KMS-11 (cell line): ENCODE data around the gene KHDC4.

Experiments used
- H2AFZ ChIP-seq: fragments of 200-600 bp; sonication (generic); 2 replicates; pipeline ENCODE4 v1.6.1; 2016; ENCODE audit warnings: antibody characterized with exemption, mixed run types, low read depth
- H3K27ac ChIP-seq: fragments of 200-600 bp; sonication (generic); 2 replicates; pipeline ENCODE4 v1.6.1; 2016; ENCODE audit warnings: mild to moderate bottlenecking, mixed run types
- H3K27me3 ChIP-seq: fragments of 200-600 bp; sonication (generic); 2 replicates; pipeline ENCODE4 v1.6.1; 2017; ENCODE audit warnings: mild to moderate bottlenecking, low read depth, mixed run types, moderate library complexity; ENCODE audit not compliant: insufficient read depth
- H3K36me3 ChIP-seq: fragments of 200-600 bp; sonication (generic); 2 replicates; pipeline ENCODE4 v1.6.1; 2017; ENCODE audit warnings: mild to moderate bottlenecking, mixed run types; ENCODE audit not compliant: insufficient read depth
- H3K4me1 ChIP-seq: fragments of 200-600 bp; sonication (generic); 2 replicates; pipeline ENCODE4 v1.6.1; 2016; ENCODE audit warnings: mild to moderate bottlenecking, low read depth, mixed run types; ENCODE audit not compliant: poor library complexity, severe bottlenecking
- H3K4me2 ChIP-seq: fragments of 200-600 bp; sonication (generic); 2 replicates; pipeline ENCODE4 v1.7.0; 2016; ENCODE audit warnings: mild to moderate bottlenecking, mixed run types
- H3K4me3 ChIP-seq: fragments of 200-600 bp; sonication (generic); IDR thresholded peaks from 2 replicates; pipeline ENCODE4 v1.6.1; 2017; ENCODE audit warnings: low read depth, low read length, mixed read lengths; ENCODE audit not compliant: insufficient read depth
- H3K79me2 ChIP-seq: fragments of 200-600 bp; sonication (generic); 2 replicates; pipeline ENCODE4 v1.6.1; 2016; ENCODE audit warnings: low read depth, mixed run types; ENCODE audit not compliant: insufficient read depth
- H3K9ac ChIP-seq: fragments of 200-600 bp; sonication (generic); 2 replicates; pipeline ENCODE4 v1.6.1; 2016; ENCODE audit warnings: mild to moderate bottlenecking, mixed run types
- H4K20me1 ChIP-seq: fragments of 200-600 bp; sonication (generic); 2 replicates; pipeline ENCODE4 v1.6.1; 2016; ENCODE audit warnings: mild to moderate bottlenecking, mixed run types; ENCODE audit not compliant: insufficient read depth
- TF ChIP-seq, protein P1 (sequence below): fragments of 200-600 bp; sonication (generic); conservative IDR thresholded peaks from 2 replicates; pipeline ENCODE4 v1.6.1; 2017; ENCODE audit warnings: low read depth, mild to moderate bottlenecking, antibody characterized with exemption, low read length, moderate library complexity, mixed read lengths

The KHDC4 gene

DNA sequence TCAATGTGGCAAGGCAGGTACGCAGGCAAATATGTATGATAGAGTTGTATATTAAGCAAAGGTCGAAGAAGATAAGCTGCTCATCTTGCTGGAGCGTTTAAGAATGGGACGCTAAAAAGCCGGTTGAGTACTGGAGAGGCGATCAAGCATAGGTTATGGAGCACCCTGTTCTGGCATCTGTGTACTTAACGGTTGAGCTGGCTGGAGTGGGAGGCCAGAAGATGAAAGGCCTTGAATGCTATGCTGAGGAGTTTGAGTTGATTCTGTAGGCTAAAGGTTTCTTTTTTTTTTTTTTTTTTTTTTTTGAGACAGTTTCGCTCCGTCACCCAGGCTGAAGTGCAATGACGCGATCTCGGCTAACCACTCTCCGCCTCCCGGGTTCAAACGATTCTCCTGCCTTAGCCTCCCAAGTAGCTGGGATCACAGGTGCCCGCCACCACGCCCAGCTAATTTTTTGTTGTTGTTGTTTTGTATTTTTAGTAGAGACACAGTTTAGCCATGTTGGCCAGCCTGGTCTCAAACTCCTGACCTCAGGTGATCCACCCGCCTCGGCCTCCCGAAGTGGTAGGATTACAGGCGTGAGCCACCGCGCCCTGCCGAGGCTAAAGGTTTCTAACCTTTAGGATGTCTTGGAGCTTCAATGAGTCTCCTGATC lies 850 bp upstream of the KHDC4 start:
- TF ChIP-seq, protein P1, sequence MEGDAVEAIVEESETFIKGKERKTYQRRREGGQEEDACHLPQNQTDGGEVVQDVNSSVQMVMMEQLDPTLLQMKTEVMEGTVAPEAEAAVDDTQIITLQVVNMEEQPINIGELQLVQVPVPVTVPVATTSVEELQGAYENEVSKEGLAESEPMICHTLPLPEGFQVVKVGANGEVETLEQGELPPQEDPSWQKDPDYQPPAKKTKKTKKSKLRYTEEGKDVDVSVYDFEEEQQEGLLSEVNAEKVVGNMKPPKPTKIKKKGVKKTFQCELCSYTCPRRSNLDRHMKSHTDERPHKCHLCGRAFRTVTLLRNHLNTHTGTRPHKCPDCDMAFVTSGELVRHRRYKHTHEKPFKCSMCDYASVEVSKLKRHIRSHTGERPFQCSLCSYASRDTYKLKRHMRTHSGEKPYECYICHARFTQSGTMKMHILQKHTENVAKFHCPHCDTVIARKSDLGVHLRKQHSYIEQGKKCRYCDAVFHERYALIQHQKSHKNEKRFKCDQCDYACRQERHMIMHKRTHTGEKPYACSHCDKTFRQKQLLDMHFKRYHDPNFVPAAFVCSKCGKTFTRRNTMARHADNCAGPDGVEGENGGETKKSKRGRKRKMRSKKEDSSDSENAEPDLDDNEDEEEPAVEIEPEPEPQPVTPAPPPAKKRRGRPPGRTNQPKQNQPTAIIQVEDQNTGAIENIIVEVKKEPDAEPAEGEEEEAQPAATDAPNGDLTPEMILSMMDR = no peak
- Histone ChIP-seq H3K4me2 (peak overlapping the region; percentile 44), H3K4me3 (peak overlapping the region; percentile 100), H3K36me3 (peaks cover 26% of the 10 kb centered on the region; the same call in 1 of the 2 replicates), H3K9ac (peak overlapping the region; percentile 77; the same call in 1 of the 2 replicates), H2AFZ (peak overlapping the region; percentile 72), H3K79me2 (peaks cover 48% of the 10 kb centered on the region), H3K4me1 (peaks cover 67% of the 10 kb centered on the region), H4K20me1 (peaks cover 25% of the 10 kb centered on the region), H3K27ac (peak overlapping the region; percentile 55), H3K27me3 (no peaks in the 10 kb centered on the region)

DNA sequence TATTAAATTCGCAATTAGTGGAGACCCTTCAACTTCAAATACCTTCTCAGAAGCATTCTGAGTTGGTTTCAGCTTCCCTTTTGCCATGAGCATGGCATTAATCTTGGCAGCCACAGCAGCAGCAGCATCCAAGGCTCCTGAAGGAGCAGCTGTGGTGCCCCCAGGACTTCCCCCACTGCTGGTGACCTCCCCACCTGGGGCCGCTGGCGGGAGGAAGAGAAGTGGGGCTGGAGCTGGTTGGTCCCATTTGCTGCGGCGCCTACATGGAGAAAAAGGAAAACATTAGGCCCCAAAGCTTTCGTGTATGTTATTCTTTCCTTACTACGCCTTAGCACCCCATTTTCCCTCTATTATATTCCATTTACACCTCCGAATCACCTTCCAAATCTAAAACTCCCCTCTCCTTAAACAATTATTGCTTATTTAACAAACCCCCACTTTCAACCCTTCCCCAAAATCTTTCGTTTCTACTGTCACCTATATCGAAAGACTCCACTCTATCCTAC lies 569 bp downstream of the KHDC4 start:
- peak overlapping the region; percentile 100 for H3K4me3 ChIP-seq
- H2AFZ ChIP-seq = peak overlapping the region; percentile 72
- H3K36me3 ChIP-seq = peaks cover 37% of the 10 kb centered on the region; the same call in 1 of the 2 replicates
- no peaks in the 10 kb centered on the region for H3K27me3 ChIP-seq
- peak overlapping the region; percentile 93 for H3K4me2 ChIP-seq
- peaks cover 26% of the 10 kb centered on the region for H4K20me1 ChIP-seq
- peaks cover 58% of the 10 kb centered on the region for H3K79me2 ChIP-seq
- peak overlapping the region; percentile 55 for H3K27ac ChIP-seq
- peaks cover 60% of the 10 kb centered on the region for H3K4me1 ChIP-seq
- TF ChIP-seq, protein P1 = no peak
- peak overlapping the region; percentile 77 for H3K9ac ChIP-seq

DNA sequence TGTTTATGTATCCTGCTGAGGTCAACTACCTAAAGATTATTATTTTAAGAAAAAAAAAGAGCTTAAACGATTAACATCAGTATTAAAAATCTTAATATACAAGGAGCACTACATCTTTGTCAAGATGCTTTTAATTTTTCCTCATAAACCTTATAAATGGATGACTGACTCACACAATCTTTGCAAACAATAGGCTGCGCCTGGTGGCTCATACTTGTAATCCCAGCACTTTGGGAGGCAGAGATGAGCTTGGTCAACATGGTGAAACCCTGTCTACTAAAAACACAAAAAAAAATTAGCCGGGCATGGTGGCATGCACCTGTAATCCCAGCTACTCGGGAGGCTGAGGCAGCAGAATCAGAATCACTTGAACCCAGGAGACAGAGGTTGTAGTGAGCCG lies 1.7 kb downstream of the KHDC4 start:
- H3K27ac ChIP-seq = peak overlapping the region; percentile 0; the same call in 1 of the 2 replicates
- H3K4me3 ChIP-seq = no peak overlapping the region
- peaks cover 68% of the 10 kb centered on the region for H3K79me2 ChIP-seq
- no peak overlapping the region for H2AFZ ChIP-seq
- H3K36me3 ChIP-seq = peaks cover 47% of the 10 kb centered on the region; the same call in 1 of the 2 replicates
- peaks cover 26% of the 10 kb centered on the region for H4K20me1 ChIP-seq
- no peak overlapping the region for H3K9ac ChIP-seq
- TF ChIP-seq, protein P1 = no peak
- H3K27me3 ChIP-seq = no peaks in the 10 kb centered on the region
- H3K4me1 ChIP-seq = peaks cover 49% of the 10 kb centered on the region
- peak overlapping the region; percentile 93 for H3K4me2 ChIP-seq

DNA sequence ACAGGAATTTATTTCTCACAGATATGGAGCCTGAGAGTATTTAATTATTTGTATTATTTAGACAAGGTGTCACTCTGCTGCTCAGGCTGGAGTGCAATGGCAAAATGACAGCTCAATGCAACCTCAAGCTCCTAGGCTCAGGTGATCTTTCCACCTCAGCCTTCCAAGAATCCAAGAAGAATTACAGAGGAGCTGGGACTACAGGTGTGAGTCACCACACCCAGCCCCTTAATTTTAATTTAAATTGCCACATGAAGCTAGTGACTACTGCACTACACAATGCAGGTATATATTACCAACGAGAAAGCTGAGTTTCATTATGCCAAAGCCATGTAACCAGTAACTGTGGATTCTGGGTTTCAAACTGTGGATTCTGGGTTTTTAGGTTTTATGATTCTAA lies 2.1 kb downstream of the KHDC4 start:
- Histone ChIP-seq H3K9ac (no peak overlapping the region), H3K27me3 (no peaks in the 10 kb centered on the region), H3K4me2 (peak overlapping the region; percentile 93), H3K4me3 (no peak overlapping the region), H3K27ac (peak overlapping the region; percentile 0; the same call in 1 of the 2 replicates), H3K36me3 (peaks cover 51% of the 10 kb centered on the region; the same call in 1 of the 2 replicates), H3K79me2 (peaks cover 71% of the 10 kb centered on the region), H3K4me1 (peaks cover 48% of the 10 kb centered on the region), H4K20me1 (peaks cover 26% of the 10 kb centered on the region), H2AFZ (no peak overlapping the region)
- TF ChIP-seq, protein P1 = no peak; the same call in 1 of the 2 replicates
